Measurements from ENCODE around the gene TMEM86B.

TMEM86B gene

DNA sequence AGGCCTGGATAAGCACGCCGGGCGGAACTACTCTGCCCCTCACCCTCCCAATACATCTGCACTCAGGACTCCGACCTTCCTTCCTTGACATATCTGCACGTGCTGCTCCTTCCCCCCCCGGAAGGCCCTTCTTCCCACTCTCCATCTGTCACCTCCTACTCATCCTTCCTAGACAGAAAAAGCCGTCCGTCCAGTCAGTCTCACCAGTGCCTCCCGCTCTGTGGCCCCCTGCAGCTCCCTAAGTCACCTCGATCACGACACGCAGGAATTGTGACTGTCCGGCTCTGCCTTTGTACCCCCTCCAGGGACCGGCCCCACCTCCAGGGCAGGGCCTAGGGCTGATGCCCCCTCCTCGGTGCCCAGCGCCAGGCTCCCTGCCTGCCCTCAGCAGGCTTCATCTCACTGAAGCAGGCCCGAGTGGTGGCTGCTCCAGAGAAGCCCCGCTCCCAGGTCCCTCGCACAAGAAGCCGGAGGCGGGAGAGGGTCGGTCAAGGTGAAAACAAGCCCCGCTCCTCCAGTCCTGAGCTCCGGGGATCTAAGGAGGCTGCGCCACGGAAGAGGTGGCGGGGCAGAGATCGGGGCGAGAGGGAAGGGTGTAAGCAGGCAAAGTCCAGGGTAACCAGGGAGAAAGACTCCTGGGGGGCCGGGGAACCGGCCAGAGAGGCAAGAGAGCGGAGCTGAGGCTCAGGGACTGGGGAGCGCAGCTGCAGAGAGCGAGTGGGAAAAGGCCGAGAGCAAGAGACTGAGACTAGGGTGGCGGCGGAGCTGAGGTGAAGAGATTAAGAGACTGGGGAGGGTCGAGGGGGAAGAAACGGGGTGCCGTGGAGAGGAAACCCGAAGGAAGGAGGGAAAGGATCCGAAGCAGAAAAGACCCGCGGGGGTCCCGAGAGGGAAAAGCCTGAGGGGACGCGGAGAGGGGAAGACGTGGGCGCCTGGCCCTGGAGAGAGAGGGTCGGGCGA, 29.2 kb upstream of the TMEM86B start:
- Histone ChIP-seq H3K27me3 (no peaks in the 10 kb centered on the region), H3K4me3 (peak overlapping the region; percentile 88), H3K9ac (peak overlapping the region; percentile 97), H3K4me2 (peak overlapping the region; percentile 98), H4K20me1 (peaks cover 58% of the 10 kb centered on the region), H3K4me1 (peaks cover 59% of the 10 kb centered on the region), H3K36me3 (peaks cover 22% of the 10 kb centered on the region), H3K27ac (peak overlapping the region; percentile 98), H3K9me3 (no peaks in the 10 kb centered on the region)
- TF ChIP-seq Cebpa-rat (IDR thresholded peaks at IDR 0.05): no peak

DNA sequence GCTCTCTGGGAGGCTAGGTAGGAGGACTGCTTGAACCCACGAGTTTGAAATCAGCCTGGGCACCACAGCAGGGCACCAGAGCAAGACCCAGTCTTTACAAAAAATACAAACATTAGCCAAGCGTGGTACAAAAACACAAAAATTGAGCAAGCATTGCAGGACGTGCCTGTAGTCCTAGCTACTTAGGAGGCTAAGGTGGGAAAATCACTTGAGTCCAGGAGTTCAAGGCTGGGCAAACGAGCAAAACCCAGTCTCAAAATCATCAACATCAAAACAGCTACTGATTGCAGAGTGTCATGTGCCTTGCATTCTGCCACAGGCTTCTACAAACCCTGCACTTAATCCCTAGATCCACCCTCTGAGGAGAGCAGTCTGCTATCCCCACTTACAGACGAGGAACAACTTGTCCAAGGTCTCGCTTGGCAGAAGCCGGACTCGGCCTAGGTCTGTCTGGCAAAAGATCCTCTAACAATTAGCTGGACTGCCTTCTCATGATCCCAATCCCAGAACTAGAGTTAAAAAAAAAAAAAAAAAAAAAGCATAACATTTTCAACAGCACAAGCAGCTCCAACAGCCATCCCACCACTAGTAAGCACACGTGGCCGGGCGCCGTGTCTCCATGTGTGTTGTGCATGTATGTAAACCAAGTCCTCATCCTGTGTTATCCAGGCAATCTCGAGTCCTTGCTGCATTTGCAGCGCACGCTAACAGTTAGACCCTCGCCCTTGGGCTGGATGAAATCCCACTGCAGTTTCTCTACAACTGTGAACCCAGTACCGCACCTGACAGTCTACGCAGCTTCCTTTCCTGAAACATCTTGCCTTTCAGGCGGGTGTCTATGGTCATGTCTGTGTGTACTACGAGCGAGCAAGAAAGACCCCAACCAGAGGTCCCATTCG, 28.2 kb upstream of the TMEM86B start:
- Histone ChIP-seq H3K27ac (peak overlapping the region; percentile 98), H3K4me3 (peak overlapping the region; percentile 88), H3K4me1 (peaks cover 68% of the 10 kb centered on the region), H3K9ac (peak overlapping the region; percentile 97), H3K27me3 (no peaks in the 10 kb centered on the region), H3K36me3 (peaks cover 19% of the 10 kb centered on the region), H3K4me2 (peak overlapping the region; percentile 98), H3K9me3 (no peaks in the 10 kb centered on the region), H4K20me1 (peaks cover 67% of the 10 kb centered on the region)
- TF ChIP-seq Cebpa-rat (IDR thresholded peaks at IDR 0.05): no peak

DNA sequence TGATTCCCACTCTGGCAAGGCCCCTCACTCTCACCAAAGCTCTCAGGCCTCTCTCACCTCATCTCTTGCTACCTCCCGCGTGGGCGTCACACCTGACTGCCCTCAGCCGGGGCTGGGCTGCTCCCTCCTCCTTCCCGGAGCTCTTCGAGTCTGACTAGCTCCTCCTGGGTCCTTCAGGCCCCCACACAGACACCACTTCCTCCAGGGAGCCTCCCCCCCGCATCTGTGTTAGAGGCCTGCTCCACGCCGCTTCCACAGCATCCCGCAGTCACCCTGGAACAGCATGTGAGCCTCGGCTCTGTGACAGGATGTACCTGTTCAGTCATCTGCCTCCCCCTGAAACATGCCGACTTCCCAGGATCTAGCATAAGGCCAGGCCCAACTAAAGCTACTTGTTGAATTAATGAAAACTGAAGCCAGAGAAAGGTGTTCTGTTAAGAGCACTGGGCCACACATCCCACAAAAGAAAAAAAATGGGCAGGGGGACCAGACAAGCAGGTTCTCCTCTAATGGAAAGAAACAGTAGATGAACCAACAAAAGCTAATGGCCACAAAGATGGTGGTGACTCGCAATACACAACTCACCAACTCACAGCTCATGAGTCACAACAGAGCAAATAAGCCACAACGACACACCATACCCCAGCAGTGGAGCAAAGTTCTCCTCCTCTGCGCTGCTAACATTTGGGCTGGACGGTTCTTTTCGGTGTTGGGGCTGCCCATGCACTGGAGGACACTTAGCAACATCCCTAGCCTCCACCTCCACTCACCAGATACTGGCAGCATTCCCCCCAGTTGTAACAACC, 27.3 kb upstream of the TMEM86B start:
- Histone ChIP-seq H4K20me1 (peaks cover 77% of the 10 kb centered on the region), H3K27ac (peak overlapping the region; percentile 98)

DNA sequence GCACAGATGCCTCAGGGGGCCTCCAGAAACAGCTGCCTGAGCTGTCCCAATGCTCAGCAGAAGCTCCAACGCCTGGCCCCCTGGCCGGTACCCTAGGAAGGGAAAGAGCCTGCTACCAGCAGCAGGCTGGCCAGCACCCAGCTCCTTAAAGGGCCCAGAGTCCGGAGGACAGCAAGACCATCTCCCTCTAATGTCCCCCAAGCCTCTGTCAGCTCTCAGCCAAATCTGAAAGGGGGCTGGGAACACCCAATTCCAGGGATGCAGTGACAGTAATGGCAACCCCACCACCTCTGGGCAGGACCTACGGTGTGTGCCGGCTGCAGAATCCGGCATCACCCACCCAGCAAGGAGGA, 26.0 kb upstream of the TMEM86B start:
- H3K9me3 ChIP-seq: no peaks in the 10 kb centered on the region
- peaks cover 25% of the 10 kb centered on the region for H3K36me3 ChIP-seq
- no peak for TF ChIP-seq Cebpa-rat (IDR thresholded peaks at IDR 0.05)
- peak overlapping the region; percentile 97 for H3K9ac ChIP-seq
- H3K4me2 ChIP-seq: peak overlapping the region; percentile 98
- peaks cover 77% of the 10 kb centered on the region for H3K4me1 ChIP-seq
- H3K27me3 ChIP-seq: no peaks in the 10 kb centered on the region
- H4K20me1 ChIP-seq: peaks cover 89% of the 10 kb centered on the region
- H3K27ac ChIP-seq: peak overlapping the region; percentile 98
- H3K4me3 ChIP-seq: peak overlapping the region; percentile 88

More for the DNA sequence above, 27.3 kb upstream of the TMEM86B start:
- TF ChIP-seq Cebpa-rat (IDR thresholded peaks at IDR 0.05): no peak
- Histone ChIP-seq H3K27me3 (no peaks in the 10 kb centered on the region), H3K36me3 (peaks cover 16% of the 10 kb centered on the region), H3K4me1 (peaks cover 77% of the 10 kb centered on the region), H3K4me3 (peak overlapping the region; percentile 88), H3K9me3 (no peaks in the 10 kb centered on the region), H3K4me2 (peak overlapping the region; percentile 98), H3K9ac (peak overlapping the region; percentile 97)

DNA sequence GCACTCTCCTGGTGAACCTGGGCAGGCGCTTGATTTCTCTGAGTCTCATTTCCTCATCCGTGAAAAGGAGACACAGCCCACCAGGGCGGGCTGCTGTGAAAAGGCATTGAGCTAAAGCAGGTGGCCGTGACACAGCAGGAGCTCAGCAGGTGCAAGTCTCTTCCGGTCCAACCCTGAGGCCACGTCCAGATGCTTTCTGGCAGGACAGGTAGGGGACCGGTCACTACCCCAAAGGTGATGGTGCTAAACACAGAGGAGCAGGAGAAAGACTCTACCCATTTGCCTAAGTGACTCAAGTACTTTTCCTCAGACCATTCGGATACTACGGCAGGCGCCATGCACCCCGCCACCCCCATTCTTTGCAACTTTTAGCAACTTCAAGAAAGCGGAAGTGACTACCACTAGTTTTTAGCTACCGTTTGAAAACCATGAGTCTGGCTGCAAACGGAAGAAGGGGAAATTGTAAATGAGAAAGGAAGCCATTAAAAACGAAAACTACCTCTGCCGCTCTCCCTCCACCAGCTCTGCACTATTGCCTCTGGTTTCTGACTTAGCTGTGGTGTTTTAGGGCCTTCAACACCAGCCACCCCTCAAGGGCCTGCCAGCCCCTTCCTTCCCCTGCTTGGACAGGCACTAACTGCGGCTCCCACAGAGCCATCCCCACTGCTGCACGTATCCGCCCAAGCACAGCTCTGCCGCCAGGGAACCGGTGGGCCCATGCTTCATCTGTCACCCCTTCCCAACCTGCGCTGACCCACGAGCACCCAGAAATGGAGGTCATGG, 25.5 kb upstream of the TMEM86B start:
- Histone ChIP-seq H3K27ac (peak overlapping the region; percentile 98), H4K20me1 (peaks cover 95% of the 10 kb centered on the region), H3K4me1 (peaks cover 81% of the 10 kb centered on the region), H3K27me3 (no peaks in the 10 kb centered on the region), H3K36me3 (peaks cover 31% of the 10 kb centered on the region), H3K4me2 (peak overlapping the region; percentile 98), H3K9me3 (no peaks in the 10 kb centered on the region), H3K9ac (peak overlapping the region; percentile 97), H3K4me3 (peak overlapping the region; percentile 88)
- no peak for TF ChIP-seq Cebpa-rat (IDR thresholded peaks at IDR 0.05)

DNA sequence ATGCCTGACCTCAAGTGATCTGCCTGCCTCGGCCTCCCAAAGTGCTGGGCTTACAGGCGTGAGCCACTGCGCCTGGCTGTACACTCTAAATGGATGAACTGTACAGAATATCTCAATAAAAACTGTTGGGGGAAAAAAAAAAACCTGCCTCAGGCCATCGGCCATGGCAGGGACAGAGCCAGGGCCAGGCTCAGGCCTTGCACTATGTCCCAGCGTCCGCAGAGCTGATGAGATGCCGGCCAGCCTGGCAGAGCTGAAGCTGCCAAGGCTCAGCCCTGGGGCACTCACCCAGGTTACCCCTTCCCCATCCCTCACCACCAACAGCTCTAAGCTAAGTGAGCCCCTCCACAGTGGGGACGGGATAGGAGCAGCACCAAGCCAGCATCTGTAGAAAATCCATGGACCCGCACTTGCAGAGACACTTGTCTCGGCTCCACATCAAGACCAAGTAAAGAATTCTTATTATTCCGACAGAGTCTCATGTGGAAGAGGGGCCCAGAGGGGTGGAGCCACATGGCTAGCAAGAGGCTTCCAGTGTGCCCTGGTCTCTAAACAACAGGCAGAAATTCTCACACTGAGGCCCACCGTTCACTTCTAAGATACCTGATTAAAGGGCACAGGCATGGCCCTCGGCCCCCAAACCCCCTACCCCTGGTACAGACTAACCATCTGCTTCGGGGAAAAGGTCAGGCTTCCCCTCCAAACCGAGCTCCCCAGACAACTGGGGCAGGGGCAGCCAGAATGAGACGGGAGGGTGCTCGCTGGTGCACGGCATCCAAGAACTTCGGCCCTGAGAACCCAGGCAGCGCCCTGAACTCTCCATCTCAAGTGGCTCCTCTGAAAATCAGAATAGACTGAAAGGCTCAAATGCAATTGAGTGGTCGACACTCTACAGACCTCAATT, 24.4 kb upstream of the TMEM86B start:
- Histone ChIP-seq H3K27ac (peak overlapping the region; percentile 98), H3K9me3 (no peaks in the 10 kb centered on the region), H3K4me1 (peaks cover 91% of the 10 kb centered on the region), H3K4me2 (peak overlapping the region; percentile 98), H3K36me3 (peaks cover 41% of the 10 kb centered on the region), H3K27me3 (no peaks in the 10 kb centered on the region), H3K4me3 (peak overlapping the region; percentile 88), H4K20me1 (peaks cover 100% of the 10 kb centered on the region), H3K9ac (peak overlapping the region; percentile 97)
- no peak for TF ChIP-seq Cebpa-rat (IDR thresholded peaks at IDR 0.05)

DNA sequence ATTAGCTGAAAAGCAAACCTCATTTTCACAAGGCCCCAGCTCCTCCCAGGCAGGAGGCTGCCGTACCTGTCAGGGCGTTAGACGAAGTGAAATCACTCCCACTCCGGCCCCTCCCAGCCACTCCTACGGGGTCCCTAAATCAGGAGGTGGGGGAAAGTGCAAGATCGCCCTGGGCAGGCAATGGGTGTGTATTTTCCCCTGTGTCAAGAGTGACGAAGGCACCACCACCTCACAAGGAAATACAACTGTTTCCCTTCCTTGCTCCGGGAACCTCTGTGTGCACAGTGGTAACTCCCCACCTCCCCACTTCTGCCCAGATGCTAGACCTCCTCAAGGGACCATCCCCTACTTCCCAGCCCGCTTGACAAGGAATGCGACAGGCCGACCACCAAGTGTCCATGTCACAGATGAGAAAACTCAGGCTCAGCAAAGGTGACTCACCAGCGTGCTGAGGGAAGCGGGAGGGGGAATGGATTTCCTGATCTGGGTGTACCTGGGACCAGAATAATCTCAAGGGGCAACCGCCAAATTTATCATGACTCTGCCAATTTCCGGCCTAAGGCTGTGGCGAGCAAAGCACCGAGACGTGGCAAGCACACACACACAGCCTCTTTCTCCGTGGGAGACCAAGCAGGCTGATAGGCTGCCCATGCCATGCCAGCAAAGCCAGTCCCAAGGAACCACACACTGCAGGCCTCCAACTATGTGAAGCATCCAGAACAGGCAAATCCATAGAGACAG, 22.9 kb upstream of the TMEM86B start:
- Histone ChIP-seq H3K27me3 (no peaks in the 10 kb centered on the region), H3K4me3 (peak overlapping the region; percentile 88), H3K4me2 (peak overlapping the region; percentile 98), H3K9me3 (no peaks in the 10 kb centered on the region), H3K9ac (peak overlapping the region; percentile 97), H3K4me1 (peaks cover 97% of the 10 kb centered on the region), H3K27ac (peak overlapping the region; percentile 98), H4K20me1 (peaks cover 100% of the 10 kb centered on the region), H3K36me3 (peaks cover 53% of the 10 kb centered on the region)
- TF ChIP-seq Cebpa-rat (IDR thresholded peaks at IDR 0.05): no peak

Measured in BLaER1 (cell line).